Liver (tissue), 9 donors: ENCODE data around the gene HACE1. TPM values are rescaled to one million over a fixed set of nuclear protein-coding genes. Genes with fewer than 3 reads are reported as not detected.

ENCODE experiments used
- DNase-seq: peaks from one replicate; pipeline ENCODE4 v3.0.0-alpha.2; 2017; ENCODE audit warnings: low spot score
- H3K27ac ChIP-seq, 2 donors: one replicate each; pipeline ENCODE4 v1.7.0; 2013; ENCODE audit warnings: inconsistent platforms in 2 of 2, low read length in 2 of 2, control low read depth in 1 of 2, low read depth in 1 of 2, mild to moderate bottlenecking in 1 of 2
- H3K27me3 ChIP-seq, 4 donors: one replicate each; pipeline versions ENCODE4 v1.6.1 to v1.7.0; 2013; ENCODE audit warnings: low read length in 3 of 4, inconsistent platforms in 1 of 4, mild to moderate bottlenecking in 1 of 4, moderate library complexity in 1 of 4; ENCODE audit not compliant: control insufficient read depth in 4 of 4, insufficient read depth in 4 of 4
- H3K36me3 ChIP-seq, 4 donors: one replicate each; pipeline versions ENCODE4 v1.6.1 to v1.7.0; 2013; ENCODE audit warnings: low read length in 3 of 4, mild to moderate bottlenecking in 3 of 4, low read depth in 1 of 4, moderate library complexity in 1 of 4; ENCODE audit not compliant: control insufficient read depth in 4 of 4, insufficient read depth in 3 of 4
- H3K4me1 ChIP-seq, 4 donors: one replicate each; pipeline versions ENCODE4 v1.6.1 to v1.7.0; 2013; ENCODE audit warnings: low read length in 3 of 4, mild to moderate bottlenecking in 3 of 4, moderate library complexity in 1 of 4; ENCODE audit not compliant: control insufficient read depth in 4 of 4, insufficient read depth in 4 of 4
- H3K4me3 ChIP-seq, 3 donors: one replicate each; pipeline versions ENCODE4 v1.6.1 to v1.7.0; 2013; ENCODE audit warnings: low read length in 3 of 3, control low read depth in 1 of 3, low read depth in 1 of 3, mild to moderate bottlenecking in 1 of 3
- H3K9ac ChIP-seq, 2 donors: one replicate each; pipeline ENCODE4 v1.7.0; 2013; ENCODE audit warnings: low read length in 2 of 2, mild to moderate bottlenecking in 2 of 2, moderate library complexity in 2 of 2, control low read depth in 1 of 2, low read depth in 1 of 2
- H3K9me3 ChIP-seq, 4 donors: one replicate each; pipeline versions ENCODE4 v1.6.1 to v1.7.0; 2013; ENCODE audit warnings: low read length in 3 of 4; ENCODE audit not compliant: control insufficient read depth in 4 of 4
- CTCF ChIP-seq: fragments of 150-350 bp; IDR thresholded peaks from 2 replicates; pipeline ENCODE4 v1.5.1; 2017; ENCODE audit warnings: improper control_type of control experiment, low read depth, low read length; ENCODE audit not compliant: missing input control
- EGR1 ChIP-seq, 2 donors: IDR thresholded peaks; 2 replicates each; pipeline ENCODE4 v1.6.1; 2016 to 2018; ENCODE audit warnings: antibody characterized with exemption in 2 of 2, low read depth in 2 of 2
- FOXA1 ChIP-seq: IDR thresholded peaks from 2 replicates; pipeline ENCODE4 v1.6.1; 2016; ENCODE audit warnings: antibody characterized with exemption
- FOXA2 ChIP-seq: IDR thresholded peaks from 2 replicates; pipeline ENCODE4 v1.6.1; 2016; ENCODE audit warnings: antibody characterized with exemption
- GABPA ChIP-seq, 2 donors: IDR thresholded peaks in 1 of 2; conservative IDR thresholded peaks in 1 of 2; 2 replicates each; pipeline ENCODE4 v1.6.1; 2016; ENCODE audit warnings: antibody characterized with exemption in 2 of 2, mild to moderate bottlenecking in 1 of 2, moderate library complexity in 1 of 2
- HNF4A ChIP-seq, 2 donors: conservative IDR thresholded peaks; 2 replicates each; pipeline ENCODE4 v1.6.1; 2016; ENCODE audit warnings: antibody characterized with exemption in 2 of 2, mild to moderate bottlenecking in 2 of 2
- JUND ChIP-seq, 2 donors: IDR thresholded peaks; 2 replicates each; pipeline ENCODE4 v1.6.1; 2016; ENCODE audit warnings: antibody characterized with exemption in 2 of 2
- MAX ChIP-seq: IDR thresholded peaks from 2 replicates; pipeline ENCODE4 v1.6.1; 2016; ENCODE audit warnings: antibody characterized with exemption
- NR2F2 ChIP-seq: IDR thresholded peaks from 2 replicates; pipeline ENCODE4 v1.6.1; 2016; ENCODE audit warnings: antibody characterized with exemption
- RXRA ChIP-seq, 2 donors: IDR thresholded peaks; 2 replicates each; pipeline ENCODE4 v1.6.1; 2017 to 2018; ENCODE audit warnings: antibody characterized with exemption in 2 of 2, mild to moderate bottlenecking in 1 of 2
- SP1 ChIP-seq: IDR thresholded peaks from 2 replicates; pipeline ENCODE4 v1.6.1; 2018; ENCODE audit warnings: antibody characterized with exemption, mild to moderate bottlenecking
- TAF1 ChIP-seq: conservative IDR thresholded peaks from 2 replicates; pipeline ENCODE4 v1.6.1; 2016; ENCODE audit warnings: antibody characterized with exemption, mild to moderate bottlenecking
- YY1 ChIP-seq: IDR thresholded peaks from 2 replicates; pipeline ENCODE4 v1.6.1; 2016; ENCODE audit warnings: antibody characterized with exemption, mild to moderate bottlenecking
- WGBS: extraction: QIAGEN DNeasy Blood & Tissue Kit; methylation state at CpG from one replicate; pipeline ENCODE4 v1.1.7; 2013; 5-methylcytosine and 5-hydroxymethylcytosine counted together
- polyA plus RNA-seq, 2 donors: library from polyadenylated mRNA; stranded (reverse) in 1 of 2; unstranded in 1 of 2; fragments of 200-250 nt in 1 of 2; fragments of >200 nt in 1 of 2; fragmentation: Nextera tagmentation in 1 of 2; extraction: Ambion mirVana in 1 of 2; gene quantifications; one replicate each; pipeline versions ENCODE4 v1.2.1 to v1.2.3, GENCODE V29; 2013 to 2015
- total RNA-seq, 2 donors: library from RNA; depleted of rRNA; stranded (reverse); fragments of >200 nt; gene quantifications; one replicate each; pipeline ENCODE4 v1.2.3, GENCODE V29; 2014
- TF ChIP-seq, protein P1 (sequence below): IDR thresholded peaks from 2 replicates; pipeline ENCODE4 v1.6.1; 2016; ENCODE audit warnings: antibody characterized with exemption
- TF ChIP-seq, protein P2 (sequence below): IDR thresholded peaks from 2 replicates; pipeline ENCODE4 v1.6.1; 2016; ENCODE audit warnings: antibody characterized with exemption
- donor health status: healthy.
- donor health status: healthy.
- donor health status: healthy.
- donor health status: healthy.
- donor health status: healthy.

The HACE1 gene
- total and polyA plus RNA-seq, 4 donors = 1.3 to 7.2 (median 2.5) TPM

DNA sequence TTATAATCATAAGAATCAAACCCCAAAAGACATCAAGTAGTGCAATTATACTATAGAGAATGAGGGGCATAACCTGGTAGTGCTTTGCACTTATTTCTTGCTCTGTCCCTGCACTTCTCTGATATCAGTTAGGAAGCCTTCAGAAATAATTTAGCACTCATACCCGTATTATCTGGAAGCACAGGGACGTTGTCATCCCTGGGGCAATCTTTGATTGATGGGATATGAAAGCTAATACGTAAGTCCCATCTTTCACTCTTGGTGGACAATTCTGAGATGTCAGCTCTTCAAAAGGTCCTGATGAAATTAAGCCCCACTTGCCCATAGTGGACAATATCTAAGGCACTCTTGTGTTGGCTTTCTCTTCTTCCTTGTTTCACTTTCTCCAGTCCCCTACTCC is 144.9 kb downstream of the HACE1 start:
- no peaks in the 10 kb centered on the region for H3K36me3 ChIP-seq
- H3K4me1 ChIP-seq = no peaks in the 10 kb centered on the region
- H3K9ac ChIP-seq = no peak overlapping the region
- no peak overlapping the region for H3K4me3 ChIP-seq
- DNase-seq = no peak
- no peak for TF ChIP-seq RXRA (IDR thresholded peaks at IDR 0.05)
- TF ChIP-seq, protein P1, sequence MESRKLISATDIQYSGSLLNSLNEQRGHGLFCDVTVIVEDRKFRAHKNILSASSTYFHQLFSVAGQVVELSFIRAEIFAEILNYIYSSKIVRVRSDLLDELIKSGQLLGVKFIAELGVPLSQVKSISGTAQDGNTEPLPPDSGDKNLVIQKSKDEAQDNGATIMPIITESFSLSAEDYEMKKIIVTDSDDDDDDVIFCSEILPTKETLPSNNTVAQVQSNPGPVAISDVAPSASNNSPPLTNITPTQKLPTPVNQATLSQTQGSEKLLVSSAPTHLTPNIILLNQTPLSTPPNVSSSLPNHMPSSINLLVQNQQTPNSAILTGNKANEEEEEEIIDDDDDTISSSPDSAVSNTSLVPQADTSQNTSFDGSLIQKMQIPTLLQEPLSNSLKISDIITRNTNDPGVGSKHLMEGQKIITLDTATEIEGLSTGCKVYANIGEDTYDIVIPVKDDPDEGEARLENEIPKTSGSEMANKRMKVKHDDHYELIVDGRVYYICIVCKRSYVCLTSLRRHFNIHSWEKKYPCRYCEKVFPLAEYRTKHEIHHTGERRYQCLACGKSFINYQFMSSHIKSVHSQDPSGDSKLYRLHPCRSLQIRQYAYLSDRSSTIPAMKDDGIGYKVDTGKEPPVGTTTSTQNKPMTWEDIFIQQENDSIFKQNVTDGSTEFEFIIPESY = no peak
- no peak for TF ChIP-seq FOXA2
- TF ChIP-seq NR2F2 = no peak
- TF ChIP-seq SP1 = no peak
- TF ChIP-seq, protein P2, sequence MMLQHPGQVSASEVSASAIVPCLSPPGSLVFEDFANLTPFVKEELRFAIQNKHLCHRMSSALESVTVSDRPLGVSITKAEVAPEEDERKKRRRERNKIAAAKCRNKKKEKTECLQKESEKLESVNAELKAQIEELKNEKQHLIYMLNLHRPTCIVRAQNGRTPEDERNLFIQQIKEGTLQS = no peak
- no peak for TF ChIP-seq TAF1
- TF ChIP-seq EGR1 (IDR thresholded peaks at IDR 0.05; ENCODE audit: low read depth in 2 of 2) = no peak
- TF ChIP-seq HNF4A (conservative IDR thresholded peaks at IDR 0.05) = no peak
- TF ChIP-seq CTCF = no peak
- TF ChIP-seq MAX = no peak
- TF ChIP-seq GABPA (IDR thresholded peaks at IDR 0.05 in 1 of 2, conservative IDR thresholded peaks at IDR 0.05 in 1 of 2) = no peak
- TF ChIP-seq YY1 = no peak
- WGBS = 56% methylated on average over 3 of the region's 3 CpGs
- no peaks in the 10 kb centered on the region for H3K27me3 ChIP-seq
- no peak overlapping the region for H3K27ac ChIP-seq
- H3K9me3 ChIP-seq = no peaks in the 10 kb centered on the region

GRCh38 chr6:104713982-104714381 is 145.7 kb downstream of the HACE1 start:
- Histone ChIP-seq H3K36me3 (no peaks in the 10 kb centered on the region), H3K9ac (no peak overlapping the region), H3K9me3 (no peaks in the 10 kb centered on the region), H3K4me3 (no peak overlapping the region), H3K27ac (no peak overlapping the region), H3K4me1 (no peaks in the 10 kb centered on the region), H3K27me3 (no peaks in the 10 kb centered on the region)
- TF ChIP-seq FOXA1 (no peak), YY1 (no peak), EGR1 (IDR thresholded peaks at IDR 0.05; ENCODE audit: low read depth in 2 of 2) (no peak), SP1 (no peak), NR2F2 (no peak), HNF4A (conservative IDR thresholded peaks at IDR 0.05) (no peak), CTCF (no peak), FOXA2 (no peak), MAX (no peak), JUND (IDR thresholded peaks at IDR 0.05) (no peak), GABPA (IDR thresholded peaks at IDR 0.05 in 1 of 2, conservative IDR thresholded peaks at IDR 0.05 in 1 of 2) (no peak)
- TF ChIP-seq, protein P1 = no peak
- TF ChIP-seq, protein P2 = no peak
- DNase-seq = no peak
- 85% methylated on average over 2 of the region's 2 CpGs for WGBS
